ENCODE data around the gene ATP6V1G3. TPM values are rescaled to one million over a fixed set of nuclear protein-coding genes. Genes with fewer than 3 reads are reported as not detected.

The ATP6V1G3 gene
- total and polyA plus RNA-seq, 9 of the 15 experiments (the other 6 are each of a cell fraction or from before 2014, with no cell fraction given), result 0.32 TPM; not detected in 8

DNA sequence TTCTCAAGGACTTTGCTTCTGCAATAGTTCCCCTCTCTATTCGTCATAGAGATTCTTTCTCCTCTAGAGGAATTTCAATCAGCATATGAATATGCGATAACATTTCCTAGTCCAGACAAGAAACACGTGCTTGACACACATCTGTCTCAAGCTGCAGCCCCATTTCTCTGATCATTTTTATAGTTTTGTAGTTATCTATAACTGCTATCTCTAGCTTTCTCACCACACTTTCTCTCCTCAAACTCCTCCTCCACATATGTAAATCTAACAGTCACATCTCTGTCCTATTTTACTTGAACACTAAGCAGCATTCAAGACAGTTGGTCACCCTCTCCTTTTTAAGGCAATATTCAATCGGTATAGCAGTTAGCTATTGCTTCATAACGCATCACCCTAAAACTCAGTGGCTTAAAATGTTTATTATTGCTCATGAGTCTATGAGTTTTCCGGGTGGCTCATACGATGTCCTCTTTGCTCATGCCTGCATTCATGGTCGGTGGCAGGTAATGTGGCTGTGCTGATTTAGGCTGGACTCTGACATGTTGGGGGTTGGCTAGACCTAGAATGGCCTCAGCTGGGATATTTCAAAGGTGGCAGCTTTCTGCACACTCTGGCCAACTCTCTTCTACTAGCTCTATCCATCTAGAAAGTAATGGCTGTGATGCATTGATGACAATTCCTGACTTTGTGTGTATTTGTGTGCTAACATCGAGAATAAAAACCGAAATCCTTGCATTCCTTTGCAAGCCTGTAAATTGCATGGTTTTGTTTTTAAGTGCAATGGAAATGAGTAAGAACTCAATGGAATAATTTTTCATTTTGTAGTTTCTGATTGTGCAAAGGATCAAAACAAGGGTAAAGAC, 20.6 kb downstream of the ATP6V1G3 start:
- in situ Hi-C loops (cut with MboI), result no loop called here
- no peaks in the 10 kb centered on the region for H3K9me3 ChIP-seq (replicated peaks; ENCODE audit: control insufficient read depth, insufficient read depth, low read depth, low read length)
- no peak for DNase-seq (ENCODE audit: extremely low read depth in 1 of 4, low spot score in 3 of 4)
- H3K9ac ChIP-seq (ENCODE audit: insufficient read depth in 1 of 2, low read depth in 2 of 2, low read length in 2 of 2), result no peak overlapping the region
- no peaks in the 10 kb centered on the region for H3K9me1 ChIP-seq (ENCODE audit: control insufficient read depth, insufficient read depth, low read length)
- peak overlapping the region; percentile 77 for H2AFZ ChIP-seq (ENCODE audit: low read depth, low read length)
- POLR2A ChIA-PET, result interaction anchor here (1.3 kb wide), 1 partner anchor 166 kb away, joined by 4 read pairs; no protein-coding TSS in a partner anchor
- no peaks in the 10 kb centered on the region for H3K36me3 ChIP-seq (ENCODE audit: control insufficient read depth, insufficient read depth, low read length)
- H3K4me2 ChIP-seq (ENCODE audit: insufficient read depth, low read length), result no peak overlapping the region
- H3K4me3 ChIP-seq, result no peak overlapping the region
- no peaks in the 10 kb centered on the region for H3K27me3 ChIP-seq (ENCODE audit: control insufficient read depth in 2 of 2, insufficient read depth in 2 of 2, low read length in 2 of 2)
- 21% methylated on average over 10 of the region's 10 CpGs for WGBS (ENCODE audit: insufficient coverage, low coverage, missing lambda C conversion rate)
- H4K20me1 ChIP-seq (replicated peaks; ENCODE audit: control insufficient read depth, insufficient read depth, low read length), result no peaks in the 10 kb centered on the region
- CTCF ChIA-PET (ENCODE audit: low intra/inter-chr PET ratio), result no interaction called here
- no peaks in the 10 kb centered on the region for H3K79me2 ChIP-seq (ENCODE audit: control insufficient read depth, insufficient read depth, low read length)
- intact Hi-C loops (cut with micrococcal nuclease), result loop anchor here (5.0 kb wide), 2 partner anchors 77 to 112 kb away; no protein-coding TSS in a partner anchor
- FAIRE-seq, result no peak
- H3K4me1 ChIP-seq (replicated peaks in 1 of 2; ENCODE audit: control insufficient read depth in 2 of 2, insufficient read depth in 2 of 2, low read length in 2 of 2), result peaks cover 0 to 8% of the 10 kb centered on the region in 2 experiments; a peak in 2 of 5 replicates
- no peak overlapping the region for H3K27ac ChIP-seq (ENCODE audit: extremely low read depth, low read depth, low read length)
- BruUV-seq (replicated peaks), result no TSS peak
- ATAC-seq, result peak; percentile 17; the same call in 2 of the 3 replicates
- no peak for TF ChIP-seq FOXP1 (CRISPR knock-in tag; IDR thresholded peaks at IDR 0.05)
- peak; percentile 60; the same call in 1 of the 2 replicates for TF ChIP-seq L3MBTL2 (IDR thresholded peaks at IDR 0.05)
- TF ChIP-seq, protein P1, sequence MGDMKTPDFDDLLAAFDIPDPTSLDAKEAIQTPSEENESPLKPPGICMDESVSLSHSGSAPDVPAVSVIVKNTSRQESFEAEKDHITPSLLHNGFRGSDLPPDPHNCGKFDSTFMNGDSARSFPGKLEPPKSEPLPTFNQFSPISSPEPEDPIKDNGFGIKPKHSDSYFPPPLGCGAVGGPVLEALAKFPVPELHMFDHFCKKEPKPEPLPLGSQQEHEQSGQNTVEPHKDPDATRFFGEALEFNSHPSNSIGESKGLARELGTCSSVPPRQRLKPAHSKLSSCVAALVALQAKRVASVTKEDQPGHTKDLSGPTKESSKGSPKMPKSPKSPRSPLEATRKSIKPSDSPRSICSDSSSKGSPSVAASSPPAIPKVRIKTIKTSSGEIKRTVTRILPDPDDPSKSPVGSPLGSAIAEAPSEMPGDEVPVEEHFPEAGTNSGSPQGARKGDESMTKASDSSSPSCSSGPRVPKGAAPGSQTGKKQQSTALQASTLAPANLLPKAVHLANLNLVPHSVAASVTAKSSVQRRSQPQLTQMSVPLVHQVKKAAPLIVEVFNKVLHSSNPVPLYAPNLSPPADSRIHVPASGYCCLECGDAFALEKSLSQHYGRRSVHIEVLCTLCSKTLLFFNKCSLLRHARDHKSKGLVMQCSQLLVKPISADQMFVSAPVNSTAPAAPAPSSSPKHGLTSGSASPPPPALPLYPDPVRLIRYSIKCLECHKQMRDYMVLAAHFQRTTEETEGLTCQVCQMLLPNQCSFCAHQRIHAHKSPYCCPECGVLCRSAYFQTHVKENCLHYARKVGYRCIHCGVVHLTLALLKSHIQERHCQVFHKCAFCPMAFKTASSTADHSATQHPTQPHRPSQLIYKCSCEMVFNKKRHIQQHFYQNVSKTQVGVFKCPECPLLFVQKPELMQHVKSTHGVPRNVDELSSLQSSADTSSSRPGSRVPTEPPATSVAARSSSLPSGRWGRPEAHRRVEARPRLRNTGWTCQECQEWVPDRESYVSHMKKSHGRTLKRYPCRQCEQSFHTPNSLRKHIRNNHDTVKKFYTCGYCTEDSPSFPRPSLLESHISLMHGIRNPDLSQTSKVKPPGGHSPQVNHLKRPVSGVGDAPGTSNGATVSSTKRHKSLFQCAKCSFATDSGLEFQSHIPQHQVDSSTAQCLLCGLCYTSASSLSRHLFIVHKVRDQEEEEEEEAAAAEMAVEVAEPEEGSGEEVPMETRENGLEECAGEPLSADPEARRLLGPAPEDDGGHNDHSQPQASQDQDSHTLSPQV (IDR thresholded peaks at IDR 0.05), result 0 out of 2 replicates have a peak, but pooled peaks have one; percentile 18
- no peak for TF ChIP-seq NR2C2 (CRISPR knock-in tag; IDR thresholded peaks at IDR 0.05)
- no peak for TF ChIP-seq NR2C2 (tag; IDR thresholded peaks at IDR 0.05)
- TF ChIP-seq BRD9 (IDR thresholded peaks at IDR 0.05; ENCODE audit: low read depth, partially characterized antibody), result no peak
- no peak for TF ChIP-seq SMARCB1 (IDR thresholded peaks at IDR 0.05; ENCODE audit: insufficient read length, low read depth)
- no peak for TF ChIP-seq ZBED1 (IDR thresholded peaks at IDR 0.05)

Data from K562 (cell line).